ENCODE data around the gene PCBP3.

PCBP3 gene

DNA sequence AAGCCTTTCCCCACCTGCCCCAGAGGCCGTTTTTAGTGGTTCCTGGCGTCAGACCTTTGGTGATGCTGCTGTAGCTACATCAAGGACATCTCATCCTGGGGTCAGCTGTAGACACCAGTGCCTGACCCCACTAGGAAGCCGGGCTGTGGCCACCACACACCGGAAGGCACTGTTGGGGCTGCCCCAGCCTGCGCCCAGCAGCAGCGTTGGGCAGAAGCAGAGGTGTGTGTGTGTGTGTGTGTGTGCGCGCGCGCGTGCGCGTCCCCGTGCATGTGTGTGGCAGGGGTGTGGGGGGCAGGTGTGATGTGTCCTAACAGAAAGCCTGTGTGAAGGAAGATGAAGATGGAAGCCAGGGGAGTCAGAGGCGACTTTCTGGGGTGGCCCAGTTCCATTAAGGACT is 276.1 kb downstream of the PCBP3 start:
- DNase-seq (ENCODE audit: low read depth in 2 of 3, low spot score in 1 of 3), result no peak

DNA sequence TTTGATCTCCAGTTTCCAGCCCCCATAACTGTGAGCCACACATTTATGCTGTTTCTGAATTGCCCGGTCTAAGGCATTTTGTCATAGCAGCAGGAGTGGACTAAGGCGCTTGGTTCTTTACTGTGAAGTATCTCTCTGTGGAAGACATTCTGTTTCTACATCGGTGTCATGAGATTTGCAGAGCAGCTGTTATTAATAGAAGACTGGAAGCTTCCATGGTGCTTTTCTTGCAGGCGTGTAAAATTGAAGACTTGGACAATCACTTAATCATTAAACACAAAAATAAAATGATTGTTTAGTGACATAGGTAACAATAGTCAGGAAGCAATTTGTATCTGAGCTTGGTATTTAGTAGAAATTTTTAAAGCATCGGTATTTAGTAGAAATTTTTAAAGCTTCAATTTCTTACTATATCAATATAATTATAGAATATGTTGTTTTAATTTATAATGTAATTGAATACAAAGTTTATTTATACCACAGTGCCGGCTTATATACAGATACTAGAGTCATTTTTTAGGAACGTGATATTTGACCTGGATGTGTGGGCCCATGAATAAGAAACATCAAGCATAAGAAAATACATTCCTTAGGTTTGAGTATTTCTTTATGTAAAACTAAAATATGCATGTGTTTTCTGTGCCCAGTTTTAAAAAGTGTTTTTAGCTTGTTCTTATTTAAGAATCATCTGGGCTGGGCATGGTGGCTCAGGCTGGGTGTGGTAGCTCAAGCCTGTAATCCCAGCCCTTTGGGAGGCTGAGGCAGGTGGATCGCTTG is 277.5 kb downstream of the PCBP3 start:
- DNase-seq (ENCODE audit: low read depth in 2 of 3, low spot score in 1 of 3), result no peak

DNA sequence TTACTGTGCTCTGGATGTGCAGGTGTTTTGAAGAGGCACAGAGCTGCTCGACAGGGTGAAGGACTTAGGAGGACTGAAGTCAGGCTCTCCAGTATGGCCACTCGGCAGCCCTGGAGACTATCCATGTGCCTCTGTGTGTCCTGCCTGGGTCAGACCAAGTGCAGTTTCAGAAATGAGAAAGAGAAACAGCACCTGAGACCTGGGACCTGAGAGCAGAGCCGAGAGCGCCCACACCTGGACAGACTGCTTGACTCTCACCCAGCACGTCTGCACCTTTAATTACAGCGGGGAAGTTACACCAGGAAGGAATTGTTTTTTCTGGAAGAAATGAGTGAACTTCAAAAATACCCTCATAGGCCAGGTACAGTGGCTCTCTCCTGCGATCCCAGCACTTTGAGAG is 278.4 kb downstream of the PCBP3 start:
- DNase-seq (ENCODE audit: low read depth in 2 of 3, low spot score in 1 of 3), result no peak

DNA sequence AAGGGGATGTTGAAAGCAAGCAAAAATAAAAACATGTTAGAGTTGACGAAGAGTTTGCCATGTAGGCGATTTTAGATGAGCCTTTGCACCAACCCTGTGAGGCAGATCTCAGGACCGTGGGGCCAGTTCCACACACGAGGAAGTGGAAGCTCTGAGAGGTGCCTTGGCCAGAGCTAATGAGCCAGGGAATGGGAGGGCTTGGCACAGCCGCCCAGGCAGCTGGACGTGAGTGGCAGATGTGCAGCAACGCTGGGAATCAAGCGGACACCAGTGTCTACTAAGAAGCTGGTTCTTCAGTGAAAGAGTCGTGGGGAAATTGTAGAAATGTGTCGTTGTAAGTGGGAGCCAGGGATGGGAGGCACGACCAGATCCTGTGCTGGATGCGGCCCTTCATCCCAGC is 279.1 kb downstream of the PCBP3 start:
- no peak for DNase-seq (ENCODE audit: low read depth in 2 of 3, low spot score in 1 of 3)

DNA sequence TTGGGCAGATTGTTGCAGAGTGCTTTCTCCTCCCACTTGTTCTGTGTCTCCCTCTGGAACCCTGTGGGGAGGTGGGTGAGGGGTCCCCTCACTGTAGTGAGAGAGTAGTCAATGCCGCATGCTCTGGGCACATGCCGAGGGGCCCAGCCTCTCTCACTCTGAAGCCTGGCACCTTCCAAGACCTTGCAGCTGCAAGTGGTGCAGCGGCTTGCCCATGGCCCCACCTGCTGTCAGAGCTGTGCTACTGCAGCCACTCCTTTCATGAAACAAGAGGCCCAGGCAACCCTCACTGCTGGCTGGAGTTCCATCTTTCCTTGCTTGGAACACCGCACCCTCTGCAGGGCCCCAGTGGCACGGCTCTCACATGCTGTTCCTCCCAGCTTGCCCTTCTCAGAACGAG is 279.6 kb downstream of the PCBP3 start:
- peak; percentile 29 to 66 (median 48) for DNase-seq (ENCODE audit: low read depth in 2 of 3, low spot score in 1 of 3)

DNA sequence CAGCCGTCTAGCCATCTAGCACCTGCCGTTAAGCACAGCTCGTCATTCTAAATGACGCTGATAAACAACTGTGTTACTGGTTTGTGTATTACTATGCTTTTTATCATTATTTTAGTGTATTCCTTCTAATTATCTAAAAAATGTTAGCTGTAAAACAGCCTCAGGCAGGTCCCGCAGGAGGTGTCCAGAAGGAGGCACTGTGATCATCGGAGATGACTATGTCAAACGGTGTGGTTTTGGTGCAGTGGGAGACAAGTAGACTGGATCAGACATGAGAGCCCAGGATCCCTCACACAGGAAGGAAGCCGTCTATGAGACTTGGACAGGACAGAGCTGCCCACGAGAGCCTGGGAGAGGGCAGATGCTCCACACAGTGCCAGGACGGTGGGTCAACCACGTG is 282.8 kb downstream of the PCBP3 start:
- DNase-seq (ENCODE audit: low read depth in 2 of 3, low spot score in 1 of 3), result no peak

DNA sequence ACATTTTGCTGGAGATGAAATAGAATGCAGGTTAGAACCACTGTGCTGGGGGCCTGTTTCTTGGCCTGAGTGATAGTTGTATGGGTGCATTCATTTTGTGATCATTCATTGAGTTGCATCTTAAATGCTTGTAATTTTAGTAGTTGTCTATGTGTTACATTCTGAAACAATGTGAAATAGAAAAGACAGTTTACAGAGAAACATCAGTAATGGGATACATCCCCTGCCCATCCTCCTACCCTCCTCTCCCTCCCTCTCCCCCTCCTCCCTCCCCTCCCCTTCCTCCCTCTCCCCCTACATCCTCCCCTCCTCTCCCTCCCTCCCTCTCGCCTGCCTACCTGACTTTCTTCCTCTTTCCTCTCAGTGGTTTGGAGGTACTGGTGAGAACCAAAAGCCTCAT is 283.5 kb downstream of the PCBP3 start:
- DNase-seq (ENCODE audit: low read depth in 2 of 3, low spot score in 1 of 3), result no peak

DNA sequence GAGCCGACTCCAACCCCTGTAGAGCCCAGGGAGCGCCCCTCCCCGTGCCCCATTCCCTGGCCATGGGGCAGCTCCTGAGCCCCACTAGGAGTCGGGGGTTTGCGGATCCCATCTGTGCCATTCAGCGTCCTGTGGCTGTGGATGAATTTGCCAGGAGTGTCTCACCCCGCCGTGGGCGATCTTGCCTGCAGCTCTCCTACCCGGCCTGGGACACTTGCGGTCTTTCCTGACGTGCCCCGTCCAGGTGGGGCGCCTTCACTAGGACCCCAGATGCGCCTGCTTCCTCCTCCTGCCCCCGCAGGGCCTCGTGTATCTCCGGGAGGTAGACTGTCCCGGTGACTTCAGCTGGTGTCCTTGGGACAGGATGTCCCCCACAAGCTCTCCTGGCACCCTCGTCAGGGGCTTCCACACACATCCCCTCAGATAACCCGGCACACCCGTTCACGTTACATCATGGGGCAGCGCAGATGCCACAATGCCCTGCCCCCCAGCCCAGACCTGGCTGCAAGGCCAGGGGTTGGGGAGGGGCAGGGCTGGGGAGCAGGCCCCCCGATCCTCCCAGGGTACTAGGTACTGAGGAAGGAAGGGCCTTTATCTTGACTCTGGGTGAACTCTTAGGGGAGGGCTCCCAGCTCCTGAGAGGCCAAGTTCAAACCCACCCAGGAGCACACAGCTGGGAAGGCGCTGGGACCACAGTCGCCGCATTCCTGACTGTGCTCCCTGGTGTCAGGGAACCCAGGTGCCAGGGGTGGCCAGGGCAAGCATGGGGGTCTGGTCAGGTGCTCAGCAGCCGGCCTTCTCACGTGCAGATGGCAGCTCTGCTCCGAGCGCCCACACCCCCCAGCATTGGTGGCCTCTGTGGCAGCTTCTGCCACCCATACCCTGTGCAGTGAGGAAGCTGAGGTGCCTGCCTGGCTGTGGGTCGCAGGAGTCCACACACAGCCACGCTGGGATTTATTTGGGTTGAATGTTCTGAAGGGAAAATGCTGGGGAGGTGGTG is 284.6 kb downstream of the PCBP3 start:
- DNase-seq (ENCODE audit: low read depth in 2 of 3, low spot score in 1 of 3), result no peak

DNA sequence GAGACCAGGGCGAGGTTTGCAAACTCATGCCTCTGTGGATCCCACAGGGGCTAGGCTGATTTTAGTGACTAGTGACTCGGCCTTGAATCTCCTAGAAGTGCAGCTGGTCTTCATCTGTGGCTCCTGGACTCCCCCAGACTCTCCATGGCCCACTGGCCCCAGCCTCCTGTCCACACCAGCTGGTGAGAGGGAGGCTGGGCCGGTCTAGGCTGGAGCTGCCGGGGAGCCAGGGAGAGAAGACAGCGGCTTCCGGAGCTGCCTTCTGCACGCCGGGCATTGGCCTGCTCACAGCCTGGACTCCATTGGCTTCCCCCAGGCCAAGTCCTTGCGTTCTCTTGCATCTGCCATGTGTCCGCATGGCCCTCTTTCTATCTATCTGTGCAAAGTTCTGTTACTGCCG is 285.9 kb downstream of the PCBP3 start:
- DNase-seq (ENCODE audit: low read depth in 2 of 3, low spot score in 1 of 3), result no peak

DNA sequence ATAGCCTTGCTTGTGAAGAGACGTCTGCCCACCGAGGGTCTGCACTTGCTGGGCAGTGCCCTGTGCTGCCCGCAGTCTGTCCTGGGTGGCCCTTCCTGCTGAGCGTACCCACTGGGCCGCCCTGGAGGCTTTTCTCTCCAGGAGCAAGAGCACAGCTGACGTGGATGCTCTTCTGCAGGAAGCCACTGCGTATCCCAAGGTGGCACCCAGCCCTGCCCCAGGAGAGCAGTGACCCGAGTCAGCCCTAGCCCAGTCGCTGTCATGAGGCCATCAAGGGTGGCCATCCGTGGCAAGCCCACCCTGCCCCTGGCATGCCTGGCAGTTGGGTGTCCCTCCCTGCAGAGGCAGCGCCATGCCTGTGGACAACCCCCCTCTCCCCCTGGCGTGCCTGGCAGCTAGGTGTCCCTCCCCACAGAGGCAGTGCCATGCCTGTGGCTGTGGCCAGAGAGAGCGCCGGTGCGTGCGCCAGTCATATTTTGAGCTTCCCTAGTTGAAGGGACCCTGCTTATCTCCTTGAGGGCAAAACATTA is 286.8 kb downstream of the PCBP3 start:
- DNase-seq (ENCODE audit: low read depth in 2 of 3, low spot score in 1 of 3), result no peak

DNA sequence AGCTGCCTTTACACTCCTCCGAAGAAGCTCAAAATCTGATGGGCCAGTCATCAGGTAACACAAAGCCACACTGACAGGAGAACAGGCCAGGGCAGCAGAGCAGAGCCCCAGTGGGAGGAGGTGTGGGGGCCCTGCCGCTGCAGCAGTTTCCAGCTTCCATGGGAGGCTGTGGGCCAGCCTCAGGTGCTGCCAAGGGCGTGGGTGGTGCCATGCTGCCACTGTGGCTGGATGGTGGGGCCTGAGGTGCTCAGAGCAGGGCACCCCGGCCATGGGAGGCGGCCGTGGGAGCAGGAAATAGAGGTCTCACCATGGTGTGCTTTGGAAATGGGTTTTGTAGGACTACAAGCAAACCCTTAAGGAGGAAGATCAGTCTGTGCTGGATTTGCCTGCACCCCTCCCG is 287.3 kb downstream of the PCBP3 start:
- no peak for DNase-seq (ENCODE audit: low read depth in 2 of 3, low spot score in 1 of 3)

DNA sequence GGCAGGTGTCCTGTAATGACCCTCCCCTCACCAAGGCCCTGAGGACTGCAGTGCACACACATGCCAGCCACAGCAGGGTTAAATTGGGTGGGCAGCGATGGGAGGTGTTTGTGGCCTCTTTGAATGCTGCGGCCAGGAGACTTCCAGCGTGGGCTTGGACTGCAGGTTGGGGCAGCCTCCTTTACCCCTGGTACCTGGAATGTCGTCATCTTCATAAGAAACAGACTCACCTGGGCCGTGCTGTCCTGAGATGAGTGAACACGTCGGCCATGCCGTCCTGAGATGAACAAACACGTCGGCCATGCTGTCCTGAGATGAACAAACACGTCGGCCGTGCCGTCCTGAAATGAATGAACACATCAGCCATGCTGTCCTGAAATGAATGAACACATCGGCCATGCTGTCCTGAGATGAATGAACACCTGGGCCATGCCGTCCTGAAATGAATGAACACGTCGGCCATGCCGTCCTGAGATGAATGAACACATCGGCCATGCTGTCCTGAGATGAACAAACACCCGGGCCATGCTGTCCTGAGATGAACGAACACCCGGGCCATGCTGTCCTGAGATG is 288.0 kb downstream of the PCBP3 start:
- DNase-seq (ENCODE audit: low read depth in 2 of 3, low spot score in 1 of 3), result no peak

DNA sequence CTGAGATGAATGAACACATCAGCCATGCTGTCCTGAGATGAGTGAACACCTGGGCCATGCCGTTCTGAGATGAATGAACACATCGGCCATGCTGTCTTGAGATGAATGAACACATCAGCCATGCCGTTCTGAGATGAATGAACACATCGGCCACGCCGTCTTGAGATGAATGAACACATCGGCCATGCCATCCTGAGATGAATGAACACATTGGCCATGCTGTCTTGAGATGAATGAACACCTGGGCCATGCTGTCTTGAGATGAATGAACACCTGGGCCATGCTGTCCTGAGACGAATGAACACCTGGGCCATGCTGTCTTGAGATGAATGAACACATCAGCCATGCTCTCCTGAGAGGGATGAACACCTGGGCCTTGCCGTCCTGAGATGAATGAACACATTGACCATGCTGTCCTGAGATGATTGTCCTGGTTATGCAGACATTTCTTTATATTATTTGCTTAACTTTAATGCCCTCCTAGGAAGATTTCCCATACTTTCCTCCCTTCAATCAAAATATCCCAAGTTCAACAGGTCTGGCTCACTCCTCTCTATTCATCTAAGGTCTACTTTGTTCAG is 289.5 kb downstream of the PCBP3 start:
- no peak for DNase-seq (ENCODE audit: low read depth in 2 of 3, low spot score in 1 of 3)

DNA sequence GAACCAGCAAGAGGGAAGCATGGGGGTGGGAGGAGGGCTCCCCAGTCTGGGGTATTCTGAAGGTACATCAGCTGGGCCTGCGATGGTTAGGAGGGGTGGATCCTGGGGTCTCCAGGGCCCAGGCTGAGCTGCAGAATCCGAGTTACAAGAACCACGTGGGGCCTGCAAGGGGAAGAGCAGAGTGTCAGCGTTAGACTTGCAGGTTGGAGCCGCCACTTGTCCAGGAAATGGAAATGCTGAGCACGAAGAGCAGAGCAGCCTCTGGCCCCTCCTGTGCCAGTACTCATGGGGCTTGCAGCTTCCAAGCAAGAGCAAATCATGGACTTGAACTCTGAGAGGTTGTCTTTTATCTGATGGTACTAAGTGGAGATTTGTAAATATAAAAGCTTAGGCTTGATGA is 290.6 kb downstream of the PCBP3 start:
- DNase-seq (ENCODE audit: low read depth in 2 of 3, low spot score in 1 of 3), result no peak

DNA sequence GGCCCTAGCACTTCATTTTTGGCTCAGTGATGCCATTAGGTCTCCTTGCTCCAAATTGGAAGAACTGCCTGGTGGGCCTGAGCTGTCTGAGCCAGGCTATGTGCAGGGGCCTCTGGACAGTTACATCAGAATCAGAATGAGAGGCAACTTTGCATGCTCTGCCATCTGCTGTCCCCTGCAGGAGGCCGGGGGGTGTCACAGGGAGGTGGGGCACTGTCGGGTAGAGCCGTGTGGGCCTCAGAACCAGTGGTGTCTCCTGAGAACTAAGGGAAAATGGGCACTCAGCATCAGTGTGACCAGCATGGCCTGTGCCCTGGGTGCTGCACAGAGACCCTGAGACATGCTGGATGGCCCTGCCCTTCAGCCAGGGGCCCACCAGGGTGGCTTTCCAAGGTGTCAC is 291.0 kb downstream of the PCBP3 start:
- no peak for DNase-seq (ENCODE audit: low read depth in 2 of 3, low spot score in 1 of 3)

DNA sequence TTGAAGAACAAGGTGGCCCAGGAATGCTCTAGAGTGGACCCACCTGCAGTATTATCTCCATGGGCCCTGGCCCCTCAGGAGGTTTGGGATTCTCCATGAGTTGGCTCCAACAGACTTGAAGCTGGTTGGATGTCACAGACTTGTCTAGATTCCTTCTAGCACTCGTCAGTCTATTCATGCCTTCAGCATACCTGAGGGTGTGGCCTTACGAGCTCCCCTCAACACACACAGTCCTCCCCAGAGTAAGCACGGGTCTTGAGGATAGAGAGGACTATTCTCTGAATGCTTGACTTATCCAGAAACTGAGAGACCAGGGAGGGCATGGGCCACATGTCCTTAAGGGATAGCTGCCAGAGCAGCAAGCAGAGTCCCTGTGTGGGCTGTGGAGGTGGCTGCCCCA is 292.1 kb downstream of the PCBP3 start:
- DNase-seq (ENCODE audit: low read depth in 2 of 3, low spot score in 1 of 3), result no peak

DNA sequence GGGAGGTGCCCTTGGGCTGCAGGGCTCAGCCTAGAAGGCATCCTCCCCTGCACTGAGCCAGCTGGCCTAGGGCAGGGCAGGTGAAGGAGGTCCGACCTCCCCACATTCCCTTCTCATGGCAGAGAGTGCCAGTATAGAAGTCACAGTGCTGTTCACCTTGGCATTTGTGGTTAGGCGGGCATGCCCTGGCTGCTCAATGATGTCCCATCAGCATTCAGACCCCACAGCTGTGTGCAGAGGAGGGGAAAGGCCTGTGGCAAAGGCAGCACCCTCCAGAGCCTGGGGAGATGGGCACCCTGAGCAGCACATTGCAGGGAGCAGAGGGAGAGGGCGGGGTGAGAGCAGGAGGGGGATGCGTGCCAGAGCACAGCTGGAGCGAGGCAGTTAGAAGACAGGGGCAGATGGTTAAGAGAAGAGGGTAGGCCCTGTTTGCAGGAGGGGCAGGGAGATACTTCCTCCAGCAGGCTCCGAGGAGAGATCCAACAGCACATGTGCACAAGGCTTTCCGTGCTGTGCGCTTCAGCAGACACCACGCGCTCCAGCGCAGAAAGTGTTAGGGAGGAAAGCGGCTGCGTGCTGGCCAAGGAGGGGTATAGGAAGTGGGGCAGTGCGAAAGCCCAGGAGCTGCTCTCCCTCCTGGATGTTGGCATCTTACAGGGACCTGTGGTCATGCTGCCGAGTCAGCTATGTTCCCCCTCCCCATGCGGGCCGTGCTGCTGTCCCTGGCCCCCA is 294.4 kb downstream of the PCBP3 start:
- DNase-seq (ENCODE audit: low read depth in 2 of 3, low spot score in 1 of 3), result no peak

DNA sequence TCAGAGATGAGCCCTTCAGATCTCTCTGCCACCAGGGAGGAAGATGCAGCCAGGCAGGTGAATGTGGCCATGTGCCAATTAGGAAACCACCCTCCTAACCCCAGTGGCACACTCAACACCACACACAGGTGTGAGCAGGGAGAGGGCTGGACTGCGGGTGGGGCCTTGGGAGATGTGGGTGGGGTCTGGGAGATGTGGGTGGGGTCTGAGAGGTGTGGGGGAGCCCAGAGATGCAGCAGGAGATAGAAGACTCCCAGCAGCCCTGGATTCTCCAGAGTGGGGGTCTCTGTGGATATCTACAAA is 294.9 kb downstream of the PCBP3 start:
- no peak for DNase-seq (ENCODE audit: low read depth in 2 of 3, low spot score in 1 of 3)

DNA sequence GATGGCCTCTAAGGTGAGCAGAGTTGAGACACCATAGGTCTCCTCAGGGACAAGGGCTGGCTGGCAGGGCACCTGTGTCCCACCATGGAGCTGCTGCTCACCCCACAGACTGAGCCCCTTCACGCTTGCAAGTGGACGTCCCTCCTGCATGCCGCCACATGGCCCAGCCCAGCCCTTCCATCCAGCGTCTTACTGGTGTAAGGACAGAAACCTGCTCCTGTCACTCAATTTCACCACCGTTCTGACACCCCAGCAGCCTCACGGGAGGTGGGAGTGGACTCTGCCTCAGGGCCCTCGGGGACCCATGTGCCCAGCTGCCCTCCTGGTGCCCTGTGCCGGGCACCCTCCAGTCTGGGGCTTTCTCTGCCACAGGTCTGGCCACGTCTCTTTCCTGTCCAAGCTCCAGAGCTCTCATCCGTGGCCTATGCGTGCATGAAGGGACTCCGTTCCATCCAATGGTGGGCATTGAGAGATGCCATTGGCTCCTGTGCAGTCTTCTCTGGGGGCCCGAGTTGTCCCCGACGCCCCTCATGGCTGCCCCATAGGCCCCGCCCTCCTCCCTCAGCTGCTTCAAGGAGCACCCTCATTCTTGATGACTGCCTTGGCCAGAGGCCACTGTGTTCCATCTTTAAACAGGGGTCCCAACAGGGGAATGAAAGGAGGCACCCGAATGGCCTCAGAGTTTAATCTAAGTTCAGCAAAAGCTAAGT is 295.4 kb downstream of the PCBP3 start:
- DNase-seq (ENCODE audit: low read depth in 2 of 3, low spot score in 1 of 3), result no peak

DNA sequence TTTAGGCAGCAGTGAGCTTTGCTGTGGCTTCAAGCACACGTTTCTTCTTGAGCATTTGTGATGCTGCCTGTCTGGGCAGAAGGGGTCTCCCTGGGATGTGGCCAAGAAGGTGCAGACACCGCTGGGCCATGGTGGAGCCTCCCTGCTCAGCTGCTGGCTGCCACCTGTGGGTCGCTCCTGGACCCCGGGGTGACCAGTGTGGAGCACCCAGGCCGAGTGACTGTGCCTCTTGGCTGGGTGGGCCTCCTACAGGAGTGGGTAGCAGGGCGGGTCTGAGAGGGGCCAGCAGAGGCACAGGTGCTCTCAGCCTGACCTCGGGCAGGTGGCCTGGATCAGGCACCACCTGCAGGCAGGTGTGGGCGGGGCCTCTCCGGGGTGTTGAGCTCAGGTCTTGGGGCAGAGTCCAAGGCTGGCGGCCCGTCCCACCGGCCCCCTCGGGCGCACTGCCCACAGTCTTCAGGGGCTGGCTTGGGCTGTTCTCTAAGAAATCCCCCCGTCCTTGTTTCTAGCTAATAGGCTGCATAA is 296.1 kb downstream of the PCBP3 start:
- DNase-seq (ENCODE audit: low read depth in 2 of 3, low spot score in 1 of 3), result no peak

All from stimulated activated CD4-positive, alpha-beta T cell treated with anti-CD3 and anti-CD28 coated beads, Interleukin-12 subunit alpha, Interleukin-12 subunit beta, amount 100 ng/mL, for 48 hours (primary cell).